IMR-90 (cell line): ENCODE results near the gene EXOC6. TPM values are rescaled to one million over a fixed set of nuclear protein-coding genes. Genes with fewer than 3 reads are reported as not detected.

ENCODE experiments used
- ATAC-seq: fragments of 200-7000 bp; cut with Tn5 transposase; 2 replicates; pipeline ENCODE4 v1.9.1; 2020; ENCODE audit warnings: low read depth, mild to moderate bottlenecking, moderate library complexity
- BruUV-seq: library from RNA; stranded (reverse); fragments of 400-500 nt; replicated peaks from 2 replicates; lab custom pipeline; 2021; lab: Mats Ljungman, UMichigan
- CTCF ChIA-PET: fragments of 300-600 bp; formaldehyde crosslinking; extraction: SDS; loops from one replicate; lab custom pipeline; 2021; ENCODE audit warnings: antibody characterized with exemption; lab: Yijun Ruan, JAX
- POLR2A ChIA-PET: fragments of 300-600 bp; sonication (Branson Sonifier 250); formaldehyde crosslinking; loops from one replicate; lab custom pipeline; 2022; ENCODE audit warnings: antibody characterized with exemption; ENCODE audit not compliant: unreplicated experiment; lab: Charles Lee
- DNase-seq: peaks from one replicate; pipeline ENCODE4 v3.0.0; 2013
- H2AFZ ChIP-seq: replicated peaks from 2 replicates; pipeline ENCODE3; 2013; ENCODE audit warnings: low read length, mild to moderate bottlenecking; ENCODE audit not compliant: poor library complexity
- H2AK5ac ChIP-seq: 2 replicates; pipeline ENCODE4 v1.6.1; 2013; ENCODE audit warnings: low read depth, low read length, inconsistent platforms
- H2AK9ac ChIP-seq: replicated peaks from 2 replicates; pipeline ENCODE3; 2013; ENCODE audit warnings: mild to moderate bottlenecking, low read depth, low read length, moderate library complexity; ENCODE audit not compliant: poor library complexity
- H2BK120ac ChIP-seq: 2 replicates; pipeline ENCODE4 v1.6.1; 2013; ENCODE audit warnings: low read depth, low read length, inconsistent platforms
- H2BK15ac ChIP-seq: 3 replicates; pipeline ENCODE4 v1.6.1; 2013; ENCODE audit warnings: low read depth, low read length, inconsistent platforms
- H2BK20ac ChIP-seq: 2 replicates; pipeline ENCODE4 v1.6.1; 2013; ENCODE audit warnings: low read depth, mild to moderate bottlenecking, inconsistent platforms, low read length, moderate library complexity
- H2BK5ac ChIP-seq: 2 replicates; pipeline ENCODE4 v1.6.1; 2013; ENCODE audit warnings: mild to moderate bottlenecking, low read depth, low read length, inconsistent platforms; ENCODE audit not compliant: poor library complexity, severe bottlenecking
- H3K14ac ChIP-seq: replicated peaks from 2 replicates; pipeline ENCODE4 v1.6.1; 2013; ENCODE audit warnings: low read depth, low read length, inconsistent platforms
- H3K18ac ChIP-seq: 2 replicates; pipeline ENCODE4 v1.6.1; 2013; ENCODE audit warnings: low read depth, low read length, control low read depth
- H3K23ac ChIP-seq: 2 replicates; pipeline ENCODE4 v1.6.1; 2013; ENCODE audit warnings: low read depth, low read length, inconsistent platforms
- H3K27ac ChIP-seq: 2 replicates; pipeline ENCODE4 v1.5.1; 2013; ENCODE audit warnings: mild to moderate bottlenecking, control low read depth, low read length; ENCODE audit not compliant: insufficient read depth
- H3K27me3 ChIP-seq: 2 replicates; pipeline ENCODE4 v1.6.1; 2013; ENCODE audit warnings: low read length; ENCODE audit not compliant: control insufficient read depth, insufficient read depth
- H3K36me3 ChIP-seq: 2 replicates; pipeline ENCODE4 v1.6.1; 2013; ENCODE audit warnings: low read length, mixed read lengths; ENCODE audit not compliant: control insufficient read depth, insufficient read depth
- H3K4ac ChIP-seq: 2 replicates; pipeline ENCODE4 v1.6.1; 2013; ENCODE audit warnings: low read depth, low read length, inconsistent platforms
- H3K4me1 ChIP-seq: 2 replicates; pipeline ENCODE4 v1.6.1; 2013; ENCODE audit warnings: low read length, mixed read lengths; ENCODE audit not compliant: control insufficient read depth, insufficient read depth
- H3K4me2 ChIP-seq: 2 replicates; pipeline ENCODE4 v1.6.1; 2013; ENCODE audit warnings: low read depth, mild to moderate bottlenecking, control low read depth, low read length, moderate library complexity
- H3K4me3 ChIP-seq: 2 replicates; pipeline ENCODE4 v1.5.1; 2013; ENCODE audit warnings: low read depth, mild to moderate bottlenecking, control low read depth, low read length, moderate library complexity; ENCODE audit not compliant: insufficient read depth
- H3K56ac ChIP-seq: 2 replicates; pipeline ENCODE4 v1.6.1; 2013; ENCODE audit warnings: low read length, inconsistent platforms; ENCODE audit not compliant: insufficient read depth; ENCODE audit errors: extremely low read depth
- H3K79me1 ChIP-seq, 2 experiments: 2 replicates each; pipeline ENCODE4 v1.6.1; 2013; ENCODE audit warnings: low read length in 2 of 2, inconsistent platforms in 1 of 2, low read depth in 1 of 2
- H3K9ac ChIP-seq: 2 replicates; pipeline ENCODE4 v1.6.1; 2013; ENCODE audit warnings: low read depth, low read length, control low read depth
- H3K9me1 ChIP-seq: 2 replicates; pipeline ENCODE4 v1.6.1; 2013; ENCODE audit warnings: low read length, inconsistent platforms; ENCODE audit not compliant: insufficient read depth
- H3K9me3 ChIP-seq: 2 replicates; pipeline ENCODE4 v1.6.1; 2013; ENCODE audit warnings: low read length; ENCODE audit not compliant: control insufficient read depth, insufficient read depth
- H4K20me1 ChIP-seq: 2 replicates; pipeline ENCODE4 v1.6.1; 2013; ENCODE audit warnings: low read length, inconsistent platforms; ENCODE audit not compliant: insufficient read depth
- H4K5ac ChIP-seq: 2 replicates; pipeline ENCODE4 v1.6.1; 2013; ENCODE audit warnings: mild to moderate bottlenecking, low read depth, low read length, control low read depth
- H4K8ac ChIP-seq, 2 experiments: 2 replicates each; pipeline ENCODE4 v1.6.1; 2013; ENCODE audit warnings: low read depth in 2 of 2, low read length in 2 of 2, control low read depth in 1 of 2, inconsistent platforms in 1 of 2
- H4K91ac ChIP-seq: 2 replicates; pipeline ENCODE4 v1.6.1; 2013; ENCODE audit warnings: low read depth, low read length, inconsistent platforms; ENCODE audit not compliant: insufficient read depth
- FOS ChIP-seq: fragments of 150-350 bp; IDR thresholded peaks from 2 replicates; pipeline ENCODE4 v1.6.1; 2016; ENCODE audit warnings: low read depth, low read length
- MAZ ChIP-seq: IDR thresholded peaks from 2 replicates; pipeline ENCODE4 v1.6.1; 2012; ENCODE audit warnings: low read depth, mild to moderate bottlenecking, low read length, improper control_type of control experiment, moderate library complexity, borderline replicate concordance
- RCOR1 ChIP-seq: IDR thresholded peaks from 2 replicates; pipeline ENCODE4 v1.6.1; 2012; ENCODE audit warnings: mild to moderate bottlenecking, low read length, improper control_type of control experiment; ENCODE audit not compliant: insufficient replicate concordance
- SMC3 ChIP-seq: fragments of 150-350 bp; IDR thresholded peaks from 2 replicates; pipeline ENCODE4 v1.6.1; 2016; ENCODE audit warnings: low read depth, mild to moderate bottlenecking, antibody characterized with exemption, low read length, moderate library complexity
- WGBS, 2 experiments: methylation state at CpG; one replicate each; pipeline versions ENCODE4 v1.1.5 to v1.1.7; 2013; ENCODE audit warnings: missing lambda C conversion rate in 2 of 2; ENCODE audit not compliant: insufficient read length in 1 of 2; ENCODE audit errors: extremely low coverage in 2 of 2; 5-methylcytosine and 5-hydroxymethylcytosine counted together
- dilution Hi-C: fragments of 300-500 bp; cut with HindIII; formaldehyde crosslinking; loops from one replicate; pipeline ENCODE4 v1.14.3; 2018; ENCODE audit warnings: low sequenced_read_pairs; ENCODE audit not compliant: unreplicated experiment
- in situ Hi-C: fragments of 300-500 bp; cut with MboI; formaldehyde crosslinking; loops from 3 replicates; pipeline ENCODE4 v1.14.3; 2019; ENCODE audit warnings: low sequenced_read_pairs, inconsistent platforms, mixed read lengths
- intact Hi-C: fragments of 100-400 bp; cut with micrococcal nuclease; formaldehyde crosslinking; loops from 2 replicates; pipeline ENCODE4 v1.10.0; 2022
- polyA plus RNA-seq, 3 experiments: library from polyadenylated mRNA; depleted of rRNA; stranded (reverse); fragments of >200 nt; gene quantifications; 2 replicates each; pipeline ENCODE4 v1.2.3, GENCODE V29; 2012; ENCODE audit warnings: low replicate concordance in 1 of 3
- total RNA-seq: library from RNA; depleted of rRNA; stranded (reverse); fragments of >200 nt; gene quantifications from 2 replicates; pipeline ENCODE4 v1.2.3, GENCODE V29; 2012
- TF ChIP-seq, protein P1 (sequence below): fragments of 150-350 bp; IDR thresholded peaks from 2 replicates; pipeline ENCODE4 v1.6.1; 2017; ENCODE audit warnings: mild to moderate bottlenecking, antibody characterized with exemption, low read length, low read depth

The EXOC6 gene
- total and polyA plus RNA-seq, 2 of the 4 experiments (the other 2 are of a cell fraction): 4.5 to 11.5 TPM

GRCh38 chr10:92903633-92904032 is 55.3 kb downstream of the EXOC6 start:
- H3K27ac ChIP-seq: no peak overlapping the region
- BruUV-seq: no TSS peak
- no peak overlapping the region for H4K8ac ChIP-seq
- no peak overlapping the region for H4K5ac ChIP-seq
- H3K36me3 ChIP-seq: 0 out of 2 replicates have a peak, but pooled peaks cover 2% of the 10 kb centered on the region
- no peak overlapping the region for H3K4me2 ChIP-seq
- DNase-seq (no peak), ATAC-seq (no peak)
- ChIA-PET CTCF (no interaction called here), POLR2A (no interaction called here)
- H3K27me3 ChIP-seq: no peaks in the 10 kb centered on the region
- H2AK9ac ChIP-seq: no peak overlapping the region
- no peak overlapping the region for H2BK20ac ChIP-seq
- H2BK120ac ChIP-seq: no peak overlapping the region
- no peaks in the 10 kb centered on the region for H3K4me1 ChIP-seq
- H2AFZ ChIP-seq: no peak overlapping the region
- in situ Hi-C loops: no loop called here
- no peak overlapping the region for H2BK5ac ChIP-seq
- H2BK15ac ChIP-seq: no peak overlapping the region
- H3K4ac ChIP-seq: no peak overlapping the region
- no peaks in the 10 kb centered on the region for H3K9me3 ChIP-seq
- H3K79me1 ChIP-seq: no peaks in the 10 kb centered on the region; a peak in 1 of 4 replicates
- intact Hi-C loops: no loop called here
- dilution Hi-C loops: no loop called here
- H3K9ac ChIP-seq: no peak overlapping the region
- H3K23ac ChIP-seq: no peak overlapping the region
- no peak overlapping the region for H4K91ac ChIP-seq
- no peak overlapping the region for H3K18ac ChIP-seq
- no peak overlapping the region for H2AK5ac ChIP-seq
- no peaks in the 10 kb centered on the region for H3K9me1 ChIP-seq
- whole genome bisulfite sequencing, 2 experiments: no CpG with 5 or more reads among the region's 1 CpG
- H3K4me3 ChIP-seq: no peak overlapping the region
- no peak overlapping the region for H3K14ac ChIP-seq
- H3K56ac ChIP-seq: no peak overlapping the region
- H4K20me1 ChIP-seq: no peaks in the 10 kb centered on the region
- TF ChIP-seq SMC3: no peak
- no peak for TF ChIP-seq MAZ
- no peak for TF ChIP-seq FOS
- TF ChIP-seq, protein P1, sequence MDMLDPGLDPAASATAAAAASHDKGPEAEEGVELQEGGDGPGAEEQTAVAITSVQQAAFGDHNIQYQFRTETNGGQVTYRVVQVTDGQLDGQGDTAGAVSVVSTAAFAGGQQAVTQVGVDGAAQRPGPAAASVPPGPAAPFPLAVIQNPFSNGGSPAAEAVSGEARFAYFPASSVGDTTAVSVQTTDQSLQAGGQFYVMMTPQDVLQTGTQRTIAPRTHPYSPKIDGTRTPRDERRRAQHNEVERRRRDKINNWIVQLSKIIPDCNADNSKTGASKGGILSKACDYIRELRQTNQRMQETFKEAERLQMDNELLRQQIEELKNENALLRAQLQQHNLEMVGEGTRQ: no peak
- TF ChIP-seq RCOR1: no peak
